Measurements from ENCODE around the gene ARHGEF18.
A peak's percentile ranks its signal among the peaks of the same experiment; 100 is the strongest.

ARHGEF18 gene

GRCh38 chr19:7333198-7334118 lies 15.3 kb upstream of the ARHGEF18 start:
- TF ChIP-seq CTCF (conservative IDR thresholded peaks at IDR 0.05; ENCODE audit: low read length) = no peak
- TF ChIP-seq EZH2phosphoT487 (IDR thresholded peaks at IDR 0.05; ENCODE audit: borderline replicate concordance) = no peak
- H3K4me3 ChIP-seq (ENCODE audit: low read length, poor library complexity, severe bottlenecking) = no peak overlapping the region
- H3F3A ChIP-seq (ENCODE audit: low read depth) = peaks cover 18% of the 10 kb centered on the region
- no peak overlapping the region for H3K9ac ChIP-seq (ENCODE audit: low read depth, low read length, poor library complexity, severe bottlenecking)
- no peaks in the 10 kb centered on the region for H4K20me1 ChIP-seq (ENCODE audit: insufficient read depth, low read length, poor library complexity, severe bottlenecking)
- no peaks in the 10 kb centered on the region for H3K36me3 ChIP-seq (ENCODE audit: insufficient read depth, low read length)
- no peaks in the 10 kb centered on the region for H3K27me3 ChIP-seq (ENCODE audit: insufficient read depth, low read length, poor library complexity, severe bottlenecking)
- no peaks in the 10 kb centered on the region for H3K9me3 ChIP-seq (ENCODE audit: insufficient read depth, low read depth, low read length)
- H3K4me2 ChIP-seq (ENCODE audit: low read depth, low read length, poor library complexity, severe bottlenecking) = no peak overlapping the region
- H3K4me1 ChIP-seq (ENCODE audit: insufficient read depth, low read length, poor library complexity, severe bottlenecking) = peaks cover 43% of the 10 kb centered on the region
- 0 out of 2 replicates have a peak overlapping the region, but pooled peaks have one; percentile 4 for H2AFZ ChIP-seq (ENCODE audit: low read length)
- H3K9me2 ChIP-seq (replicated peaks; ENCODE audit: low read depth, low read length) = no peaks in the 10 kb centered on the region
- H3K79me2 ChIP-seq (ENCODE audit: insufficient read depth, low read length) = no peaks in the 10 kb centered on the region

GRCh38 chr19:7336321-7336973 lies 12.3 kb upstream of the ARHGEF18 start:
- Histone ChIP-seq H3K4me2 (ENCODE audit: low read depth, low read length, poor library complexity, severe bottlenecking) (peak overlapping the region; percentile 91), H3K9me3 (ENCODE audit: insufficient read depth, low read depth, low read length) (no peaks in the 10 kb centered on the region), H3K4me3 (ENCODE audit: low read length, poor library complexity, severe bottlenecking) (peak overlapping the region; percentile 67), H3K9ac (ENCODE audit: low read depth, low read length, poor library complexity, severe bottlenecking) (peak overlapping the region; percentile 78), H3K4me1 (ENCODE audit: insufficient read depth, low read length, poor library complexity, severe bottlenecking) (peaks cover 66% of the 10 kb centered on the region), H3K27me3 (ENCODE audit: insufficient read depth, low read length, poor library complexity, severe bottlenecking) (no peaks in the 10 kb centered on the region), H4K20me1 (ENCODE audit: insufficient read depth, low read length, poor library complexity, severe bottlenecking) (no peaks in the 10 kb centered on the region), H2AFZ (ENCODE audit: low read length) (no peak overlapping the region), H3K79me2 (ENCODE audit: insufficient read depth, low read length) (no peaks in the 10 kb centered on the region), H3K9me2 (replicated peaks; ENCODE audit: low read depth, low read length) (no peaks in the 10 kb centered on the region), H3K36me3 (ENCODE audit: insufficient read depth, low read length) (no peaks in the 10 kb centered on the region), H3F3A (ENCODE audit: low read depth) (peaks cover 18% of the 10 kb centered on the region)
- TF ChIP-seq EZH2phosphoT487 (IDR thresholded peaks at IDR 0.05; ENCODE audit: borderline replicate concordance) (no peak), CTCF (conservative IDR thresholded peaks at IDR 0.05; ENCODE audit: low read length) (no peak)

- H3K9me3 ChIP-seq (ENCODE audit: insufficient read depth, low read depth, low read length) = no peaks in the 10 kb centered on the region
- no peaks in the 10 kb centered on the region for H4K20me1 ChIP-seq (ENCODE audit: insufficient read depth, low read length, poor library complexity, severe bottlenecking)
- H3K4me2 ChIP-seq (ENCODE audit: low read depth, low read length, poor library complexity, severe bottlenecking) = peak overlapping the region; percentile 91
- no peaks in the 10 kb centered on the region for H3K27me3 ChIP-seq (ENCODE audit: insufficient read depth, low read length, poor library complexity, severe bottlenecking)
- no peaks in the 10 kb centered on the region for H3K9me2 ChIP-seq (replicated peaks; ENCODE audit: low read depth, low read length)
- TF ChIP-seq CTCF (conservative IDR thresholded peaks at IDR 0.05; ENCODE audit: low read length) = peak; percentile 39
- TF ChIP-seq EZH2phosphoT487 (IDR thresholded peaks at IDR 0.05; ENCODE audit: borderline replicate concordance) = no peak
- peaks cover 66% of the 10 kb centered on the region for H3K4me1 ChIP-seq (ENCODE audit: insufficient read depth, low read length, poor library complexity, severe bottlenecking)
- H3K4me3 ChIP-seq (ENCODE audit: low read length, poor library complexity, severe bottlenecking) = peak overlapping the region; percentile 67
- H2AFZ ChIP-seq (ENCODE audit: low read length) = no peak overlapping the region
- H3K36me3 ChIP-seq (ENCODE audit: insufficient read depth, low read length) = no peaks in the 10 kb centered on the region
- H3K79me2 ChIP-seq (ENCODE audit: insufficient read depth, low read length) = no peaks in the 10 kb centered on the region
- peaks cover 18% of the 10 kb centered on the region for H3F3A ChIP-seq (ENCODE audit: low read depth)
- H3K9ac ChIP-seq (ENCODE audit: low read depth, low read length, poor library complexity, severe bottlenecking) = peak overlapping the region; percentile 78
These were observed 11.2 kb upstream of the ARHGEF18 start for GRCh38 chr19:7337380-7338194.

Measured in Loucy (cell line).